Activated T-cell treated with anti-CD3 and anti-CD28 coated beads, Interleukin-2, amount 50 U/mL, for 4 hours (primary cell): Measurements from ENCODE around the gene HS3ST3B1. TPM values are rescaled to one million over a fixed set of nuclear protein-coding genes. Genes with fewer than 3 reads are reported as not detected.

Source experiments
- ATAC-seq, 2 donors: fragments of 200-7000 bp; cut with Tn5 transposase; one replicate each; pipeline ENCODE4 v1.10.0; 2021
- DNase-seq: peaks from one replicate; pipeline ENCODE4 v3.0.0-alpha.2; 2020
- H3K27me3 Mint-ChIP-seq: one replicate; pipeline ENCODE4 v1.8.0; 2021; ENCODE audit warnings: low read depth, mixed read lengths
- H3K36me3 Mint-ChIP-seq: one replicate; pipeline ENCODE4 v1.8.0; 2022; ENCODE audit warnings: mixed read lengths; ENCODE audit not compliant: insufficient read depth
- H3K4me1 Mint-ChIP-seq: one replicate; pipeline ENCODE4 v1.8.0; 2021; ENCODE audit warnings: low read depth, mixed read lengths
- H3K4me3 Mint-ChIP-seq: one replicate; pipeline ENCODE4 v1.8.0; 2021; ENCODE audit warnings: mild to moderate bottlenecking, moderate library complexity, mixed read lengths
- H3K9me3 Mint-ChIP-seq: one replicate; pipeline ENCODE4 v1.8.0; 2021; ENCODE audit warnings: mixed read lengths
- total RNA-seq, 3 donors: library from RNA; stranded (reverse); gene quantifications; one replicate each; pipeline ENCODE4 v1.2.1, GENCODE V29; 2021

Gene HS3ST3B1
- total RNA-seq: 10 to 100 TPM; 12.3 to 17.1 (median 13.5) TPM

- Mint-ChIP-seq H3K36me3 (no peaks in the 10 kb centered on the region), H3K9me3 (no peaks in the 10 kb centered on the region), H3K4me1 (peaks cover 66% of the 10 kb centered on the region), H3K4me3 (peak within 1 kb of the TSS; percentile 94), H3K27me3 (peaks cover 34% of the 10 kb centered on the region)
- DNase-seq: peak; percentile 99
- ATAC-seq: peak; percentile 83 to 84
Observed at GRCh38 chr17:14300575-14301278, at the start of gene HS3ST3B1. Gene HS3ST3B1 (plus strand): TSS chr17:14301081. CDS start chr17:14301519, 438 bp downstream.

GRCh38 chr17:14261406-14261805 is 39.5 kb upstream of the HS3ST3B1 start:
- Mint-ChIP-seq H3K27me3 (no peaks in the 10 kb centered on the region), H3K4me3 (no peak overlapping the region), H3K36me3 (no peaks in the 10 kb centered on the region), H3K4me1 (no peaks in the 10 kb centered on the region), H3K9me3 (no peaks in the 10 kb centered on the region)
- ATAC-seq: no peak
- DNase-seq: no peak

- Mint-ChIP-seq H3K4me3 (no peak overlapping the region), H3K4me1 (no peaks in the 10 kb centered on the region), H3K27me3 (no peaks in the 10 kb centered on the region), H3K36me3 (no peaks in the 10 kb centered on the region), H3K9me3 (peaks cover 6% of the 10 kb centered on the region)
- DNase-seq: no peak
- ATAC-seq: no peak
Observed at GRCh38 chr17:14268264-14268663, 32.6 kb upstream of the HS3ST3B1 start.

GRCh38 chr17:14269473-14269872 is 31.4 kb upstream of the HS3ST3B1 start:
- ATAC-seq: no peak
- no peaks in the 10 kb centered on the region for H3K36me3 Mint-ChIP-seq

GRCh38 chr17:14270508-14270907 is 30.4 kb upstream of the HS3ST3B1 start:
- Mint-ChIP-seq H3K9me3 (peaks cover 8% of the 10 kb centered on the region), H3K4me1 (no peaks in the 10 kb centered on the region), H3K36me3 (no peaks in the 10 kb centered on the region), H3K27me3 (no peaks in the 10 kb centered on the region), H3K4me3 (no peak overlapping the region)
- DNase-seq: no peak
- no peak for ATAC-seq

More at GRCh38 chr17:14269473-14269872, 31.4 kb upstream of the HS3ST3B1 start:
- Mint-ChIP-seq H3K27me3 (no peaks in the 10 kb centered on the region), H3K4me3 (no peak overlapping the region), H3K9me3 (peaks cover 8% of the 10 kb centered on the region), H3K4me1 (no peaks in the 10 kb centered on the region)
- DNase-seq: no peak

GRCh38 chr17:14276535-14277250 is 24.2 kb upstream of the HS3ST3B1 start:
- Mint-ChIP-seq H3K27me3 (peaks cover 10% of the 10 kb centered on the region), H3K9me3 (peaks cover 8% of the 10 kb centered on the region), H3K4me1 (no peaks in the 10 kb centered on the region), H3K4me3 (no peak overlapping the region), H3K36me3 (no peaks in the 10 kb centered on the region)
- DNase-seq (no peak), ATAC-seq (no peak)

GRCh38 chr17:14281530-14281929 is 19.4 kb upstream of the HS3ST3B1 start:
- ATAC-seq (no peak), DNase-seq (no peak)
- Mint-ChIP-seq H3K9me3 (no peaks in the 10 kb centered on the region), H3K36me3 (no peaks in the 10 kb centered on the region), H3K4me3 (no peak overlapping the region), H3K4me1 (no peaks in the 10 kb centered on the region), H3K27me3 (peaks cover 33% of the 10 kb centered on the region)

GRCh38 chr17:14282726-14283125 is 18.2 kb upstream of the HS3ST3B1 start:
- no peak for ATAC-seq
- Mint-ChIP-seq H3K9me3 (no peaks in the 10 kb centered on the region), H3K36me3 (no peaks in the 10 kb centered on the region), H3K4me1 (no peaks in the 10 kb centered on the region), H3K4me3 (no peak overlapping the region), H3K27me3 (peaks cover 33% of the 10 kb centered on the region)
- no peak for DNase-seq

- ATAC-seq: no peak
- Mint-ChIP-seq H3K27me3 (peaks cover 47% of the 10 kb centered on the region), H3K9me3 (no peaks in the 10 kb centered on the region), H3K4me3 (no peak overlapping the region), H3K36me3 (no peaks in the 10 kb centered on the region), H3K4me1 (no peaks in the 10 kb centered on the region)
- no peak for DNase-seq
Observed at GRCh38 chr17:14289162-14289561, 11.7 kb upstream of the HS3ST3B1 start.

GRCh38 chr17:14294876-14295275 is 6.0 kb upstream of the HS3ST3B1 start:
- ATAC-seq (no peak), DNase-seq (no peak)
- no peak overlapping the region for H3K4me3 Mint-ChIP-seq
- peaks cover 71% of the 10 kb centered on the region for H3K27me3 Mint-ChIP-seq
- H3K9me3 Mint-ChIP-seq: no peaks in the 10 kb centered on the region
- H3K4me1 Mint-ChIP-seq: peaks cover 39% of the 10 kb centered on the region
- H3K36me3 Mint-ChIP-seq: no peaks in the 10 kb centered on the region

GRCh38 chr17:14295676-14296075 is 5.2 kb upstream of the HS3ST3B1 start:
- DNase-seq: no peak
- no peaks in the 10 kb centered on the region for H3K9me3 Mint-ChIP-seq
- no peaks in the 10 kb centered on the region for H3K36me3 Mint-ChIP-seq
- peaks cover 47% of the 10 kb centered on the region for H3K4me1 Mint-ChIP-seq
- peaks cover 69% of the 10 kb centered on the region for H3K27me3 Mint-ChIP-seq
- ATAC-seq: no peak
- no peak overlapping the region for H3K4me3 Mint-ChIP-seq

GRCh38 chr17:14296166-14296910 is 4.5 kb upstream of the HS3ST3B1 start:
- peaks cover 65% of the 10 kb centered on the region for H3K27me3 Mint-ChIP-seq
- H3K9me3 Mint-ChIP-seq: no peaks in the 10 kb centered on the region
- no peaks in the 10 kb centered on the region for H3K36me3 Mint-ChIP-seq
- DNase-seq (no peak), ATAC-seq (no peak)
- peaks cover 48% of the 10 kb centered on the region for H3K4me1 Mint-ChIP-seq
- peak overlapping the region; percentile 54 for H3K4me3 Mint-ChIP-seq

- Mint-ChIP-seq H3K36me3 (no peaks in the 10 kb centered on the region), H3K9me3 (no peaks in the 10 kb centered on the region), H3K27me3 (peaks cover 62% of the 10 kb centered on the region), H3K4me3 (peak overlapping the region; percentile 94), H3K4me1 (peaks cover 48% of the 10 kb centered on the region)
- DNase-seq (no peak), ATAC-seq (no peak)
Observed at GRCh38 chr17:14297161-14297851, 3.6 kb upstream of the HS3ST3B1 start.
